A204.1 (cell line): ENCODE data around the gene TCF20.

ENCODE experiments used
- FAIRE-seq: peaks from 2 replicates; lab custom pipeline; 2012; peaks lifted over from hg19 to GRCh38; lab: Jason Lieb, UNC

Gene TCF20

GRCh38 chr22:42270510-42271190 lies at the start of gene TCF20:
TCF20 (minus strand) TSS chr22:42270653; CDS start chr22:42215305, 55,348 bp downstream.
- FAIRE-seq = no peak

- FAIRE-seq = no peak
Measured at GRCh38 chr22:42319386-42319785, 48.9 kb upstream of the TCF20 start.

- no peak for FAIRE-seq
Measured at GRCh38 chr22:42318967-42319366, 48.5 kb upstream of the TCF20 start.

GRCh38 chr22:42317691-42318547 lies 47.5 kb upstream of the TCF20 start:
- no peak for FAIRE-seq

GRCh38 chr22:42317008-42317407 lies 46.6 kb upstream of the TCF20 start:
- no peak for FAIRE-seq

- FAIRE-seq = no peak
Measured at GRCh38 chr22:42315392-42315756, 44.9 kb upstream of the TCF20 start.

GRCh38 chr22:42314709-42315391 lies 44.4 kb upstream of the TCF20 start:
- no peak for FAIRE-seq

GRCh38 chr22:42313804-42314581 lies 43.5 kb upstream of the TCF20 start:
- no peak for FAIRE-seq

GRCh38 chr22:42313204-42313603 lies 42.8 kb upstream of the TCF20 start:
- FAIRE-seq = no peak

- no peak for FAIRE-seq
Measured at GRCh38 chr22:42310291-42311015, 40.0 kb upstream of the TCF20 start.

- no peak for FAIRE-seq
Measured at GRCh38 chr22:42309865-42310264, 39.4 kb upstream of the TCF20 start.

GRCh38 chr22:42308892-42309468 lies 38.5 kb upstream of the TCF20 start:
- no peak for FAIRE-seq

GRCh38 chr22:42307806-42308563 lies 37.5 kb upstream of the TCF20 start:
- FAIRE-seq = no peak

GRCh38 chr22:42306010-42306409 lies 35.6 kb upstream of the TCF20 start:
- FAIRE-seq = no peak

- FAIRE-seq = no peak
Measured at GRCh38 chr22:42304324-42304790, 33.9 kb upstream of the TCF20 start.

GRCh38 chr22:42303396-42304323 lies 33.2 kb upstream of the TCF20 start:
- no peak for FAIRE-seq

- no peak for FAIRE-seq
Measured at GRCh38 chr22:42301742-42302102, 31.3 kb upstream of the TCF20 start.

GRCh38 chr22:42301077-42301741 lies 30.8 kb upstream of the TCF20 start:
- no peak for FAIRE-seq
